ENCODE data around the gene PCK2.
A peak's percentile ranks its signal among the peaks of the same experiment; 100 is the strongest.
"Not testable (repeated sequence)": the region's sequence is repeated elsewhere in the genome, so short reads cannot be mapped to it uniquely, and the experiment has no call there.

Gene PCK2

GRCh38 chr14:24093901-24094840 lies at the start of gene PCK2:
Gene PCK2, plus strand, starts transcription at chr14:24094311. Its CDS starts 95 bp downstream, at chr14:24094406.
- H3K9ac ChIP-seq (ENCODE audit: low read length), result peak within 1 kb of the TSS; percentile 69

GRCh38 chr14:24049002-24049401 lies 45.1 kb upstream of the PCK2 start:
- not testable (repeated sequence) for H3K27me3 ChIP-seq (ENCODE audit: control insufficient read depth, insufficient read depth, low read length); H3K4me3 ChIP-seq (ENCODE audit: low read length); H3K4me1 ChIP-seq (ENCODE audit: control insufficient read depth, insufficient read depth, low read length); H3K9ac ChIP-seq (ENCODE audit: low read length); H3K27ac ChIP-seq (ENCODE audit: low read depth, low read length); H3K36me3 ChIP-seq (ENCODE audit: control insufficient read depth, insufficient read depth, low read length)

More at GRCh38 chr14:24093901-24094840, at the start of gene PCK2:
- H3K4me1 ChIP-seq (ENCODE audit: control insufficient read depth, insufficient read depth, low read length), result peaks cover 3% of the 10 kb centered on the region
- H3K4me3 ChIP-seq (ENCODE audit: low read length), result peak within 1 kb of the TSS; percentile 69
- no peaks in the 10 kb centered on the region for H3K27me3 ChIP-seq (ENCODE audit: control insufficient read depth, insufficient read depth, low read length)
- H3K27ac ChIP-seq (ENCODE audit: low read depth, low read length), result peak within 1 kb of the TSS; percentile 86
- peaks cover under 1% of the 10 kb centered on the region for H3K36me3 ChIP-seq (ENCODE audit: control insufficient read depth, insufficient read depth, low read length)

GRCh38 chr14:24050753-24051152 lies 43.4 kb upstream of the PCK2 start:
- not testable (repeated sequence) for H3K4me1 ChIP-seq (ENCODE audit: control insufficient read depth, insufficient read depth, low read length); H3K27ac ChIP-seq (ENCODE audit: low read depth, low read length); H3K4me3 ChIP-seq (ENCODE audit: low read length); H3K36me3 ChIP-seq (ENCODE audit: control insufficient read depth, insufficient read depth, low read length); H3K27me3 ChIP-seq (ENCODE audit: control insufficient read depth, insufficient read depth, low read length); H3K9ac ChIP-seq (ENCODE audit: low read length)

- H3K4me1 ChIP-seq (ENCODE audit: control insufficient read depth, insufficient read depth, low read length), result no peaks in the 10 kb centered on the region
- no peaks in the 10 kb centered on the region for H3K27me3 ChIP-seq (ENCODE audit: control insufficient read depth, insufficient read depth, low read length)
- H3K27ac ChIP-seq (ENCODE audit: low read depth, low read length), result peak overlapping the region; percentile 65
- no peaks in the 10 kb centered on the region for H3K36me3 ChIP-seq (ENCODE audit: control insufficient read depth, insufficient read depth, low read length)
- H3K4me3 ChIP-seq (ENCODE audit: low read length), result peak overlapping the region; percentile 73
- peak overlapping the region; percentile 53 for H3K9ac ChIP-seq (ENCODE audit: low read length)
Observed at GRCh38 chr14:24051176-24051788, 42.8 kb upstream of the PCK2 start.

- H3K27me3 ChIP-seq (ENCODE audit: control insufficient read depth, insufficient read depth, low read length), result no peaks in the 10 kb centered on the region
- no peaks in the 10 kb centered on the region for H3K4me1 ChIP-seq (ENCODE audit: control insufficient read depth, insufficient read depth, low read length)
- H3K9ac ChIP-seq (ENCODE audit: low read length), result peak within 1 kb of the TSS; percentile 53
- peak within 1 kb of the TSS; percentile 65 for H3K27ac ChIP-seq (ENCODE audit: low read depth, low read length)
- no peaks in the 10 kb centered on the region for H3K36me3 ChIP-seq (ENCODE audit: control insufficient read depth, insufficient read depth, low read length)
- peak within 1 kb of the TSS; percentile 73 for H3K4me3 ChIP-seq (ENCODE audit: low read length)
Observed at GRCh38 chr14:24051789-24052655, 42.1 kb upstream of the PCK2 start, which contains the start of gene CARMIL3. Gene CARMIL3, plus strand, starts transcription at chr14:24052009. Its CDS starts 145 bp downstream, at chr14:24052154.

GRCh38 chr14:24052656-24053547 lies 41.2 kb upstream of the PCK2 start:
- Histone ChIP-seq H3K4me1 (ENCODE audit: control insufficient read depth, insufficient read depth, low read length) (no peaks in the 10 kb centered on the region), H3K9ac (ENCODE audit: low read length) (no peak overlapping the region), H3K27ac (ENCODE audit: low read depth, low read length) (no peak overlapping the region), H3K36me3 (ENCODE audit: control insufficient read depth, insufficient read depth, low read length) (no peaks in the 10 kb centered on the region), H3K27me3 (ENCODE audit: control insufficient read depth, insufficient read depth, low read length) (no peaks in the 10 kb centered on the region), H3K4me3 (ENCODE audit: low read length) (peak overlapping the region; percentile 73)

GRCh38 chr14:24053548-24054323 lies 40.4 kb upstream of the PCK2 start:
- no peak overlapping the region for H3K27ac ChIP-seq (ENCODE audit: low read depth, low read length)
- H3K27me3 ChIP-seq (ENCODE audit: control insufficient read depth, insufficient read depth, low read length), result no peaks in the 10 kb centered on the region
- H3K4me1 ChIP-seq (ENCODE audit: control insufficient read depth, insufficient read depth, low read length), result no peaks in the 10 kb centered on the region
- H3K4me3 ChIP-seq (ENCODE audit: low read length), result no peak overlapping the region
- H3K9ac ChIP-seq (ENCODE audit: low read length), result no peak overlapping the region
- H3K36me3 ChIP-seq (ENCODE audit: control insufficient read depth, insufficient read depth, low read length), result no peaks in the 10 kb centered on the region

GRCh38 chr14:24054324-24054641 lies 39.8 kb upstream of the PCK2 start:
- Histone ChIP-seq H3K9ac (ENCODE audit: low read length) (no peak overlapping the region), H3K27ac (ENCODE audit: low read depth, low read length) (no peak overlapping the region), H3K4me1 (ENCODE audit: control insufficient read depth, insufficient read depth, low read length) (no peaks in the 10 kb centered on the region), H3K4me3 (ENCODE audit: low read length) (no peak overlapping the region), H3K36me3 (ENCODE audit: control insufficient read depth, insufficient read depth, low read length) (no peaks in the 10 kb centered on the region), H3K27me3 (ENCODE audit: control insufficient read depth, insufficient read depth, low read length) (no peaks in the 10 kb centered on the region)

GRCh38 chr14:24054646-24055045 lies 39.5 kb upstream of the PCK2 start:
- no peaks in the 10 kb centered on the region for H3K27me3 ChIP-seq (ENCODE audit: control insufficient read depth, insufficient read depth, low read length)
- H3K36me3 ChIP-seq (ENCODE audit: control insufficient read depth, insufficient read depth, low read length), result no peaks in the 10 kb centered on the region
- no peak overlapping the region for H3K4me3 ChIP-seq (ENCODE audit: low read length)
- H3K4me1 ChIP-seq (ENCODE audit: control insufficient read depth, insufficient read depth, low read length), result no peaks in the 10 kb centered on the region
- H3K27ac ChIP-seq (ENCODE audit: low read depth, low read length), result no peak overlapping the region
- H3K9ac ChIP-seq (ENCODE audit: low read length), result no peak overlapping the region

- H3K27ac ChIP-seq (ENCODE audit: low read depth, low read length), result no peak overlapping the region
- no peaks in the 10 kb centered on the region for H3K36me3 ChIP-seq (ENCODE audit: control insufficient read depth, insufficient read depth, low read length)
- no peaks in the 10 kb centered on the region for H3K4me1 ChIP-seq (ENCODE audit: control insufficient read depth, insufficient read depth, low read length)
- no peaks in the 10 kb centered on the region for H3K27me3 ChIP-seq (ENCODE audit: control insufficient read depth, insufficient read depth, low read length)
- H3K9ac ChIP-seq (ENCODE audit: low read length), result no peak overlapping the region
- no peak overlapping the region for H3K4me3 ChIP-seq (ENCODE audit: low read length)
Observed at GRCh38 chr14:24055971-24056799, 37.9 kb upstream of the PCK2 start.
